Transverse colon (tissue), 4 donors: ENCODE data around the gene DRC7. TPM values are rescaled to one million over a fixed set of nuclear protein-coding genes. Genes with fewer than 3 reads are reported as not detected.

Experiments used
- DNase-seq: peaks from one replicate; pipeline ENCODE4 v3.0.0-alpha.2; 2019
- H3K27ac ChIP-seq, 4 donors: fragments of 200-600 bp; sonication (generic); 2 replicates each; pipeline ENCODE4 v1.5.1; 2016 to 2018; ENCODE audit warnings: inconsistent platforms in 4 of 4
- H3K27me3 ChIP-seq: fragments of 200-600 bp; sonication (generic); 2 replicates; pipeline ENCODE4 v1.5.1; 2017; ENCODE audit warnings: inconsistent platforms
- H3K36me3 ChIP-seq, 4 donors: fragments of 200-600 bp; sonication (generic); 2 replicates each; pipeline ENCODE4 v1.5.1; 2017 to 2019; ENCODE audit warnings: inconsistent platforms in 4 of 4
- H3K4me1 ChIP-seq, 4 donors: fragments of 200-600 bp; sonication (generic); 2 replicates each; pipeline ENCODE4 v1.5.1; 2017 to 2020; ENCODE audit warnings: inconsistent platforms in 4 of 4
- H3K4me3 ChIP-seq, 4 donors: fragments of 200-600 bp; sonication (generic); 1 replicate in 1 of 4; 2 replicates in 3 of 4; pipeline versions ENCODE4 v1.5.1 to v1.6.1; 2017 to 2019; ENCODE audit warnings: inconsistent platforms in 4 of 4
- H3K9me3 ChIP-seq, 2 donors: fragments of 200-600 bp; sonication (generic); 2 replicates each; pipeline ENCODE4 v1.5.1; 2017 to 2019; ENCODE audit warnings: inconsistent platforms in 2 of 2
- EP300 ChIP-seq: sonication (generic); formaldehyde crosslinking; IDR thresholded peaks from one replicate; pipeline ENCODE4 v1.6.1; 2017; ENCODE audit warnings: antibody characterized with exemption, low read depth
- POLR2A ChIP-seq: fragments of 450-650 bp; IDR thresholded peaks from one replicate; pipeline ENCODE4 v1.6.1; 2016; ENCODE audit warnings: antibody characterized with exemption, mild to moderate bottlenecking, moderate library complexity
- POLR2AphosphoS5 ChIP-seq, 3 donors: sonication (generic); formaldehyde crosslinking; IDR thresholded peaks; one replicate each; pipeline ENCODE4 v1.6.1; 2016; ENCODE audit warnings: antibody characterized with exemption in 3 of 3
- WGBS, 2 donors: methylation state at CpG; one replicate each; pipeline ENCODE4 v1.1.5; 2018; ENCODE audit warnings: low coverage in 1 of 2; 5-methylcytosine and 5-hydroxymethylcytosine counted together
- in situ Hi-C, 4 donors: fragments of 200-750 bp; cut with MboI; loops; one replicate each; pipeline versions ENCODE4 v1.15.0 to v1.15.1; 2017; ENCODE audit warnings: low sequenced_read_pairs in 3 of 4, low pct_ligation_motif_present in 1 of 4, low pct_unique_long_range_greater_than_20kb in 1 of 4
- intact Hi-C: fragments of 100-400 bp; cut with DNase I; formaldehyde crosslinking; loops from one replicate; pipeline ENCODE4 v1.15.1; 2023; ENCODE audit warnings: low total_unique reads
- total RNA-seq, 4 donors: library from RNA; depleted of rRNA; stranded (reverse); fragments of >200 nt; gene quantifications; one replicate each; pipeline ENCODE4 v1.1.0, GENCODE V29; 2016
- TF ChIP-seq, protein P1 (sequence below), 5 experiments: fragments of 200-600 bp in 3 of 5; fragments of 450-650 bp in 2 of 5; sonication (generic) in 3 of 5; IDR thresholded peaks; 1 replicate in 2 of 5; 2 replicates in 3 of 5; pipeline ENCODE4 v1.5.1; 2016 to 2017; ENCODE audit warnings: antibody characterized with exemption in 5 of 5, inconsistent platforms in 3 of 5, mild to moderate bottlenecking in 2 of 5, moderate library complexity in 1 of 5

DRC7 gene
- total RNA-seq, 4 donors from 2014 or later: not detected

DNA sequence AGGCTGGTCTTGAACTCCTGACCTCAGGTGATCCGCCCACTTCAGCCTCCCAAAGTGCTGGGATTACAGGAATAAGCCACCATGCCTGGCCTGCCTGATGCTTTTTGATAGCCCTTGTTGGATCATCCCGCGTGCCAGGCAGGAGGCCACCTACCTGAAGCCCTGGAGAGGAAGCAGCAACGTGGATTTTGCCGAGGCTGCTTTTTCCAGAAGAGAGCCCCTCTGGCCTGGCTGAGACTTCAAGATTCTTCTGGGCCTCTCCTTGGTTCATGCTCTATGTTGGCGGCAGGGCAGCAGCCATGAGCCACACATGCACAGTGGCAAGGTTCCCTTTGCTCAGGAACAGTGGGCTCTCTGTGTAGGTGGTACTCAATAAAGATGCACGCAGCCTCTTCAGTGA, 52.5 kb downstream of the DRC7 start:
- no peak overlapping the region for H3K27ac ChIP-seq
- no peaks in the 10 kb centered on the region for H3K9me3 ChIP-seq
- intact Hi-C loops (no loop called here), in situ Hi-C loops (no loop called here)
- H3K4me1 ChIP-seq: no peaks in the 10 kb centered on the region
- DNase-seq: no peak
- TF ChIP-seq EP300 (no peak), POLR2AphosphoS5 (IDR thresholded peaks at IDR 0.05) (no peak), POLR2A (no peak)
- TF ChIP-seq, protein P1, sequence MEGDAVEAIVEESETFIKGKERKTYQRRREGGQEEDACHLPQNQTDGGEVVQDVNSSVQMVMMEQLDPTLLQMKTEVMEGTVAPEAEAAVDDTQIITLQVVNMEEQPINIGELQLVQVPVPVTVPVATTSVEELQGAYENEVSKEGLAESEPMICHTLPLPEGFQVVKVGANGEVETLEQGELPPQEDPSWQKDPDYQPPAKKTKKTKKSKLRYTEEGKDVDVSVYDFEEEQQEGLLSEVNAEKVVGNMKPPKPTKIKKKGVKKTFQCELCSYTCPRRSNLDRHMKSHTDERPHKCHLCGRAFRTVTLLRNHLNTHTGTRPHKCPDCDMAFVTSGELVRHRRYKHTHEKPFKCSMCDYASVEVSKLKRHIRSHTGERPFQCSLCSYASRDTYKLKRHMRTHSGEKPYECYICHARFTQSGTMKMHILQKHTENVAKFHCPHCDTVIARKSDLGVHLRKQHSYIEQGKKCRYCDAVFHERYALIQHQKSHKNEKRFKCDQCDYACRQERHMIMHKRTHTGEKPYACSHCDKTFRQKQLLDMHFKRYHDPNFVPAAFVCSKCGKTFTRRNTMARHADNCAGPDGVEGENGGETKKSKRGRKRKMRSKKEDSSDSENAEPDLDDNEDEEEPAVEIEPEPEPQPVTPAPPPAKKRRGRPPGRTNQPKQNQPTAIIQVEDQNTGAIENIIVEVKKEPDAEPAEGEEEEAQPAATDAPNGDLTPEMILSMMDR (IDR thresholded peaks at IDR 0.05): no peak
- no peaks in the 10 kb centered on the region for H3K27me3 ChIP-seq
- H3K36me3 ChIP-seq: no peaks in the 10 kb centered on the region
- H3K4me3 ChIP-seq: no peak overlapping the region
- WGBS, 2 donors: 93% methylated on average over 7 of the region's 7 CpGs; no CpG with 5 or more reads in 1 of the 2 donors

DNA sequence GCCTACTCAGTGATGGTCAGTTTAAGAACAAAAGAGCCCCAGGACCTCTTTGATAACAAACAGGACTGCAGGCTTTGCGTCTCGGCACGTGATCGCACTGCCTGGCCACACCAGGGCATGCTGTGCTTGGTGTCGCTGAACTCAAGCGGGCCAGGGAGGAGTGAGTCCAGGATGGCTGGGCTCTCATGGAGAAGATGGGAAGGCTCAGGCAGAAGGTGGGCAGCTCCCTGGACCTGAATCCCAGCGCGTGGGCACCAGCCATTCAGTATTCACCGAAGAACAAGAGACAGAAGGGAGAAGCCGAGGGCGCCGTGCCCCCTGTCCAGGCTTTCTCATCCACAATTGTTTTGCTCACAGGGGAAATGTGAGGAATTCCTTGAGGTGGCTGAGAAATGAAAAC, 52.9 kb downstream of the DRC7 start:
- H3K27ac ChIP-seq: no peak overlapping the region
- 94% methylated on average over 12 of the region's 12 CpGs; no CpG with 5 or more reads in 1 of the 2 donors for WGBS, 2 donors
- no peak for TF ChIP-seq POLR2AphosphoS5 (IDR thresholded peaks at IDR 0.05)
- no peak for TF ChIP-seq EP300
- no peak for TF ChIP-seq POLR2A
- TF ChIP-seq, protein P1 (IDR thresholded peaks at IDR 0.05): no peak
- H3K36me3 ChIP-seq: no peaks in the 10 kb centered on the region
- intact Hi-C loops (no loop called here), in situ Hi-C loops (no loop called here)
- H3K4me1 ChIP-seq: no peaks in the 10 kb centered on the region
- no peak for DNase-seq
- H3K4me3 ChIP-seq: no peak overlapping the region
- no peaks in the 10 kb centered on the region for H3K27me3 ChIP-seq
- H3K9me3 ChIP-seq: no peaks in the 10 kb centered on the region

DNA sequence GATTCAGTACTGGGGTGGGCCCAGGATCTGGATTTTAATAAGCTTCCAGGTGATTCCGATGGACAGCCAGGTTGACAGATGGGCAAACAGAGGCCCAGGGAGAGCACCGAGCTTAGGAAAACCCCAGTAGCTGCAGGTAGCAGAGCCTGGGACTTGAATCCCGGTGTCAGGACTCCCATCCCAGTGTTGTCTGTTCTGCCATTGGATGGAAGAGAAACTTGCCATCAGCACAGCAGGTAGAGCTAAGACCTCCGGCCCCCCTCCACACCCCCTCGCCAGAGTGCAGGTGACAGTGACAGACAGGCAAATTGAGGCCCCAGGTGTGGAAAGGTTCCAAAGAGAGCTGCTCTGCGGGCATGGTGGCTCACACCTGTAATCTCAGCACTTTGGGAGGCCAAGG, 53.4 kb downstream of the DRC7 start:
- whole genome bisulfite sequencing, 2 donors: 96 to 100% methylated on average over 1 to 6 of the region's 6 CpGs
- Histone ChIP-seq H3K36me3 (no peaks in the 10 kb centered on the region), H3K4me3 (no peak overlapping the region), H3K4me1 (no peaks in the 10 kb centered on the region), H3K27me3 (no peaks in the 10 kb centered on the region), H3K27ac (no peak overlapping the region), H3K9me3 (no peaks in the 10 kb centered on the region)
- DNase-seq: no peak
- in situ Hi-C loops (no loop called here), intact Hi-C loops (no loop called here)
- TF ChIP-seq EP300: no peak
- TF ChIP-seq, protein P1 (IDR thresholded peaks at IDR 0.05): no peak
- no peak for TF ChIP-seq POLR2AphosphoS5 (IDR thresholded peaks at IDR 0.05)
- TF ChIP-seq POLR2A: no peak

DNA sequence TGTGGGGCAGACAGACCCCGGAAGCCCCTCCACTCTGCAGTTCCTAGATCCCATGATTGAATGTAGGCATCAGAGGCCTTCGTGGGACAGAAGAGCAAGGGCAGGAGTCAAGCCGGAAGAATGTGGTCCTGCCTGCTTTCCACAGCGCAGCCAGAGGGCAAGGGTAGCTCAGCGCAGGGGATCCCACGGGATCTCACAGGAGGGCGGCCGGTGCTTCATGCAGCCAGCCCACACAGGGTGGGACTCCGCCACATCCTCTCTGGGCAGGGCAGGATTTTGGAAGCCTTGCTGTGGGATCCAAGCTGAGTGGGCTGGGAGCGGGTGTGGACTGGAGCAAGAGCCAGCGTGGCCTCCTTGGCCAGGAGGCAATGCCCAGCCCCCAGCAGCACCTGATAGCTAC, 54.0 kb downstream of the DRC7 start:
- DNase-seq: no peak
- no peak overlapping the region for H3K4me3 ChIP-seq
- H3K36me3 ChIP-seq: no peaks in the 10 kb centered on the region
- in situ Hi-C loops (no loop called here), intact Hi-C loops (no loop called here)
- 88% methylated on average over 11 of the region's 11 CpGs; no CpG with 5 or more reads in 1 of the 2 donors for WGBS, 2 donors
- TF ChIP-seq POLR2A (no peak), POLR2AphosphoS5 (IDR thresholded peaks at IDR 0.05) (no peak), EP300 (no peak)
- TF ChIP-seq, protein P1 (IDR thresholded peaks at IDR 0.05): no peak
- H3K4me1 ChIP-seq: no peaks in the 10 kb centered on the region
- H3K27ac ChIP-seq: no peak overlapping the region
- no peaks in the 10 kb centered on the region for H3K9me3 ChIP-seq
- no peaks in the 10 kb centered on the region for H3K27me3 ChIP-seq
